ENCODE results near the gene TNFAIP6. TPM values are rescaled to one million over a fixed set of nuclear protein-coding genes. Genes with fewer than 3 reads are reported as not detected.

The TNFAIP6 gene
- polyA plus RNA-seq, 1 donor from 2014 or later = not detected

DNA sequence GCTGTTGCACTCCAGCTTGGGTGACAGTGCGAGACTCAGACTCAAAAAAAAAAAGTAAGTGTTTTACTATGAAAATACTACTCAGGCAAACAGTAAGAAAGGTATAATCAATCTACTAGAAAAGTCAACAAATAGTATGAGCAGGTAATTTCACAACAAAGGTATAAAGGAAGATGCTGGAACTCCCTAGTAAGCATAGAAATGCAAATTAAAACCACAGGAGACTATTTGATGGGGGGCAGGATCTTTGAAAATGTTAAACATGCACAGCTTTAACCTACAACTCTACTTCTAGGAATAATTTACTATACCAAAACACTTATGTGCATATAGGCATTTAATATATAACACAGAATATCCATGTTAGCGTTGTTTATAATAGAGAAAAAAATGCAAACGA, 24.3 kb upstream of the TNFAIP6 start:
- TF ChIP-seq POLR2AphosphoS5 (IDR thresholded peaks at IDR 0.05) = no peak
- TF ChIP-seq, protein P1, sequence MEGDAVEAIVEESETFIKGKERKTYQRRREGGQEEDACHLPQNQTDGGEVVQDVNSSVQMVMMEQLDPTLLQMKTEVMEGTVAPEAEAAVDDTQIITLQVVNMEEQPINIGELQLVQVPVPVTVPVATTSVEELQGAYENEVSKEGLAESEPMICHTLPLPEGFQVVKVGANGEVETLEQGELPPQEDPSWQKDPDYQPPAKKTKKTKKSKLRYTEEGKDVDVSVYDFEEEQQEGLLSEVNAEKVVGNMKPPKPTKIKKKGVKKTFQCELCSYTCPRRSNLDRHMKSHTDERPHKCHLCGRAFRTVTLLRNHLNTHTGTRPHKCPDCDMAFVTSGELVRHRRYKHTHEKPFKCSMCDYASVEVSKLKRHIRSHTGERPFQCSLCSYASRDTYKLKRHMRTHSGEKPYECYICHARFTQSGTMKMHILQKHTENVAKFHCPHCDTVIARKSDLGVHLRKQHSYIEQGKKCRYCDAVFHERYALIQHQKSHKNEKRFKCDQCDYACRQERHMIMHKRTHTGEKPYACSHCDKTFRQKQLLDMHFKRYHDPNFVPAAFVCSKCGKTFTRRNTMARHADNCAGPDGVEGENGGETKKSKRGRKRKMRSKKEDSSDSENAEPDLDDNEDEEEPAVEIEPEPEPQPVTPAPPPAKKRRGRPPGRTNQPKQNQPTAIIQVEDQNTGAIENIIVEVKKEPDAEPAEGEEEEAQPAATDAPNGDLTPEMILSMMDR (IDR thresholded peaks at IDR 0.05; ENCODE audit: poor library complexity, severe bottlenecking) = no peak

DNA sequence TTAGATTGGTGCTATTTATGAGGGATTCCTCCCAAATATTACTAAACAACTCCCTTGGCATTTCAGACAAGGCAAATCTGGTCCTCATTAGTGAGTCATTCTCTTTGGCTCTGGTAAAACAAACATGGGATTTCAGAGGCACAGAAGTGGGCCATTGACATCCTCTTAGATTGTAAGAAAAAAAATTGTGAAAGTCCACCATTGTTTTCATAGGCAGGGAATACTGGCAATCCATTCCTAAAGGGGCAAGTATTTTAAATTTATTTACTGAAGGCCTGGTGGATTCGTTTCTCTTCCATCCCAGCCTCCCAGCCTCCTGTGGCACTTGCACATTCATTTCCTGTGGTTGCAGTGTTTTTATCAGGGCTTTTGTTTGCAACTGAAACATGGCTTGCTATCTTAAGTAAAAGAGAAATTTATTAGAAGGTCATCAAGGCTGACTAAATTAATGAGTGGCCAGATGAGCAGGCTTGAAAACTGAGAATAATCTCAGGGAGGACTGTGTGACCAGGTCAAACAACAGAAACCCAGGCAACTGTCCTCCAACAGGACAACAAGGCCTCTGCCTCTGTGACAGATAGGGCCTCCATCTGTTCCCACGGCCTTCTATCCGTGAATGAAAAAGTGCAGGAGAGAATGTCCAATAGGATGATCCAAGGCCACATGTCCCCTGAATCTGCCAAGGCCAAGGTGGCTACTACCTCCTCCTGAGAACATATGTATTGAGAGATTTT, 23.1 kb upstream of the TNFAIP6 start:
- H3K27ac ChIP-seq (ENCODE audit: low read length) = no peak overlapping the region

More for the DNA sequence above, 24.3 kb upstream of the TNFAIP6 start:
- Histone ChIP-seq H3K27me3 (ENCODE audit: insufficient read depth, low read depth, low read length) (no peaks in the 10 kb centered on the region), H3F3A (ENCODE audit: insufficient read depth, low read length, poor library complexity, severe bottlenecking) (no peaks in the 10 kb centered on the region), H3K9me2 (ENCODE audit: insufficient read depth, low read length) (no peaks in the 10 kb centered on the region), H4K20me1 (ENCODE audit: insufficient read depth) (no peaks in the 10 kb centered on the region), H3K4me3 (ENCODE audit: low read length) (no peak overlapping the region), H2AFZ (ENCODE audit: low read depth, low read length) (no peak overlapping the region), H3K79me2 (replicated peaks; ENCODE audit: insufficient read depth, low read length) (no peaks in the 10 kb centered on the region), H3K9me3 (ENCODE audit: low read length) (no peaks in the 10 kb centered on the region), H3K27ac (ENCODE audit: low read length) (no peak overlapping the region), H3K9ac (ENCODE audit: low read length) (no peak overlapping the region), H3K4me2 (ENCODE audit: low read length) (no peak overlapping the region), H3K36me3 (ENCODE audit: insufficient read depth, low read length) (no peaks in the 10 kb centered on the region)

More for the DNA sequence above, 23.1 kb upstream of the TNFAIP6 start:
- Histone ChIP-seq H3K4me3 (ENCODE audit: low read length) (no peak overlapping the region), H3K27me3 (ENCODE audit: insufficient read depth, low read depth, low read length) (no peaks in the 10 kb centered on the region), H3K4me2 (ENCODE audit: low read length) (no peak overlapping the region), H3F3A (ENCODE audit: insufficient read depth, low read length, poor library complexity, severe bottlenecking) (no peaks in the 10 kb centered on the region), H4K20me1 (ENCODE audit: insufficient read depth) (no peaks in the 10 kb centered on the region), H2AFZ (ENCODE audit: low read depth, low read length) (no peak overlapping the region), H3K9me3 (ENCODE audit: low read length) (no peaks in the 10 kb centered on the region), H3K79me2 (replicated peaks; ENCODE audit: insufficient read depth, low read length) (no peaks in the 10 kb centered on the region), H3K36me3 (ENCODE audit: insufficient read depth, low read length) (no peaks in the 10 kb centered on the region), H3K9me2 (ENCODE audit: insufficient read depth, low read length) (no peaks in the 10 kb centered on the region), H3K9ac (ENCODE audit: low read length) (no peak overlapping the region)
- no peak for TF ChIP-seq MXI1 (conservative IDR thresholded peaks at IDR 0.05; ENCODE audit: poor library complexity, severe bottlenecking)
- no peak for TF ChIP-seq POLR2AphosphoS5 (IDR thresholded peaks at IDR 0.05)
- TF ChIP-seq, protein P2, sequence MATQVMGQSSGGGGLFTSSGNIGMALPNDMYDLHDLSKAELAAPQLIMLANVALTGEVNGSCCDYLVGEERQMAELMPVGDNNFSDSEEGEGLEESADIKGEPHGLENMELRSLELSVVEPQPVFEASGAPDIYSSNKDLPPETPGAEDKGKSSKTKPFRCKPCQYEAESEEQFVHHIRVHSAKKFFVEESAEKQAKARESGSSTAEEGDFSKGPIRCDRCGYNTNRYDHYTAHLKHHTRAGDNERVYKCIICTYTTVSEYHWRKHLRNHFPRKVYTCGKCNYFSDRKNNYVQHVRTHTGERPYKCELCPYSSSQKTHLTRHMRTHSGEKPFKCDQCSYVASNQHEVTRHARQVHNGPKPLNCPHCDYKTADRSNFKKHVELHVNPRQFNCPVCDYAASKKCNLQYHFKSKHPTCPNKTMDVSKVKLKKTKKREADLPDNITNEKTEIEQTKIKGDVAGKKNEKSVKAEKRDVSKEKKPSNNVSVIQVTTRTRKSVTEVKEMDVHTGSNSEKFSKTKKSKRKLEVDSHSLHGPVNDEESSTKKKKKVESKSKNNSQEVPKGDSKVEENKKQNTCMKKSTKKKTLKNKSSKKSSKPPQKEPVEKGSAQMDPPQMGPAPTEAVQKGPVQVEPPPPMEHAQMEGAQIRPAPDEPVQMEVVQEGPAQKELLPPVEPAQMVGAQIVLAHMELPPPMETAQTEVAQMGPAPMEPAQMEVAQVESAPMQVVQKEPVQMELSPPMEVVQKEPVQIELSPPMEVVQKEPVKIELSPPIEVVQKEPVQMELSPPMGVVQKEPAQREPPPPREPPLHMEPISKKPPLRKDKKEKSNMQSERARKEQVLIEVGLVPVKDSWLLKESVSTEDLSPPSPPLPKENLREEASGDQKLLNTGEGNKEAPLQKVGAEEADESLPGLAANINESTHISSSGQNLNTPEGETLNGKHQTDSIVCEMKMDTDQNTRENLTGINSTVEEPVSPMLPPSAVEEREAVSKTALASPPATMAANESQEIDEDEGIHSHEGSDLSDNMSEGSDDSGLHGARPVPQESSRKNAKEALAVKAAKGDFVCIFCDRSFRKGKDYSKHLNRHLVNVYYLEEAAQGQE (IDR thresholded peaks at IDR 0.05; ENCODE audit: borderline replicate concordance) = no peak
- TF ChIP-seq EP300 (conservative IDR thresholded peaks at IDR 0.05; ENCODE audit: poor library complexity, severe bottlenecking) = no peak
- no peak for TF ChIP-seq RAD21 (conservative IDR thresholded peaks at IDR 0.05)
- TF ChIP-seq, protein P1 (IDR thresholded peaks at IDR 0.05; ENCODE audit: poor library complexity, severe bottlenecking) = no peak
- no peak for TF ChIP-seq SMC3 (conservative IDR thresholded peaks at IDR 0.05; ENCODE audit: poor library complexity)
- TF ChIP-seq EZH2 (IDR thresholded peaks at IDR 0.05; ENCODE audit: borderline replicate concordance, insufficient read depth, low read length, poor library complexity, severe bottlenecking) = no peak

Data from neural cell (in vitro differentiated cells).